Measurements from ENCODE around the gene COL4A1.

Gene COL4A1

DNA sequence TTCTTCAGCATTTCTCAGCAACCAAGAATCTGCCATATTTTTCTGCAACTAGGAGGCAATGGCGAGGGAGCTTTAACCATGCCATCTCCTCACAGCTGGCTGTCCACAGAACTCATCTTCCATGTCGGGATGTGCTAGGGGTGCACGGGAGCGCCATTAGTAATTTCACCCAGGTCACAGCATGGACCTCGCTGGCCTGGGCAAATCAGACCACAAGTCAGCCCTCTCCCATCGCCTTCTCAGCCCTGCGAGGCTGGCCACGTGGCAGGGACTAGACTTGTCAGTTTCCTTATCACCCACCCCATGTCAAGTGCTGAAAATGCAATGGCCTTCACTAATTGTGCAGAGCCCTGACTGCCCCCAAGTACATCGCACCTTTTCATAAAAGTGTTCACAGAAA is 15.7 kb downstream of the COL4A1 start:
- no peak for DNase-seq

DNA sequence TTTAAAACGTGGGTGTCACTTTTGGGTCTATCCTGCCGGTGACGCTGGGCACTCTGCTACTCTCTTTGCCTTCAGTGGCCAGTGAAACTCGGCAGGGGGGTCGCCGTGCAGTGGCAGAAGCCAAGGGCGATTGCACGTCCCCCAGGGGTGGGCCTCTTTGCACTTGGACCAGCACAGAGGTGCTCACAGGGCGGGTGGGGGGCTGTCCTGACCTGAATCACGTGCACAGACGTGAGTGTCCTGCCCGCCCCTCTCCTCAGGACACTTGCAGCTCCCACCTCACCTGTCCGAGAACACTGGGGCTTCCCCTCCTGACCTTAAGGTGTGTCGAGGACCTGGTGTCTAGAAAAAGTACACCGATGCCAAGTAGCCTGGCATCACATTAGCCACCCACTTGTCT is 16.1 kb downstream of the COL4A1 start:
- DNase-seq: no peak

DNA sequence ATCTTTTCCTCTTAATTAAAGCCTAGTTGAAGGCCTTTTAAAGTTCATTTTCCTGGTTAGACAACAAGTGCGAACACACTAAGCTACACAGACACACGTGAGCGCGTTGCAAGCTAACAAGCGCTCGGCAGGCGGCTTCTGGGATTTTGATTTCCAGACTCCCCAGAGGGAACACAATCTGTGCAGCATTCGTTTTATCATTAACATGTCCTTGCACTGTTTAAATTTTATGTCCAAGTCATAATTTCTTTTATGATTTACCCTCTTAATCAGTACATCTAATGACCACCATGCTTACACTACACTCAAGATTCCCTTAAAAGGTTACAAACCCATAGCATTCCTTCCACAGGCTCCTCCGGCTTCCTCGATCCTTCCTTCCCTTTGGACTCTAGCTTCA is 16.8 kb downstream of the COL4A1 start:
- DNase-seq: no peak

DNA sequence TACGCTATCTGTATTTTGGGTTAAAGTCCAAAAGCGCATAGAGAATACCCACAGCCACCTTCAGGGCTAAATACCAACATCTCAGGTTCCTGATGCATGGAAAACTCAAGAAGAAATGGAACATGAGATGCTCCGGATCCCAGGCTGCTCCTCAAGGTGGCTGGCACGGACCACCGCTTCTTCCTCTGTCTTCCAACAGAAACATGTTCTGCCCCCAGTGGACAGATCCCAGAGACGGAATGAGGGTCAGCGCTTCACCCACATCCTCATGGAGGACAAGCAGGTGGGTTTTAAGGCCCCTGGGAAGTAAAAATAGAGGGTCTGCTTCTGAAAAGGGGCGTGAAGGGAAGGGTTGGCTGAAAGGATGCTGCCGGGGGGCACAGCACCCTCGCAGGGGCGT is 17.3 kb downstream of the COL4A1 start:
- no peak for DNase-seq

DNA sequence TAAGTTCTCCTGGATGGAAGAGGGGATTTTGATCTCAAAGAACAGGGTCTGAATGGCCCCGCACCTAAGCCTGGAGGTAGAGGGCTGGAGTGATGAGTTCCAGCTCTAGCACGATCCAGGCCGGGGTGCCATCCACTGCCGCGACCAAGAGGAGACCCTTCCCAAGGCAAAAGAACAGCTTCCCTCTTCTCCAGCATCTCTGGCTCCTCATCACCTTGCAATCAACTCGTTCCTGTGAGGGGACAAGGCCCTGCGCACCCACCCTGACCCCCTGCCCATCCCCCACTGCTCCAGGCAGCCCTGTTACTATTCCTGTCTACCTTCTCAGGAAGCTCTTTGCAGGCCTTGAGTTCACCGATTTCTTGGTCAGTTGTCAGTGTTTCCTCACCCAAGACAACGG is 17.8 kb downstream of the COL4A1 start:
- DNase-seq: no peak

DNA sequence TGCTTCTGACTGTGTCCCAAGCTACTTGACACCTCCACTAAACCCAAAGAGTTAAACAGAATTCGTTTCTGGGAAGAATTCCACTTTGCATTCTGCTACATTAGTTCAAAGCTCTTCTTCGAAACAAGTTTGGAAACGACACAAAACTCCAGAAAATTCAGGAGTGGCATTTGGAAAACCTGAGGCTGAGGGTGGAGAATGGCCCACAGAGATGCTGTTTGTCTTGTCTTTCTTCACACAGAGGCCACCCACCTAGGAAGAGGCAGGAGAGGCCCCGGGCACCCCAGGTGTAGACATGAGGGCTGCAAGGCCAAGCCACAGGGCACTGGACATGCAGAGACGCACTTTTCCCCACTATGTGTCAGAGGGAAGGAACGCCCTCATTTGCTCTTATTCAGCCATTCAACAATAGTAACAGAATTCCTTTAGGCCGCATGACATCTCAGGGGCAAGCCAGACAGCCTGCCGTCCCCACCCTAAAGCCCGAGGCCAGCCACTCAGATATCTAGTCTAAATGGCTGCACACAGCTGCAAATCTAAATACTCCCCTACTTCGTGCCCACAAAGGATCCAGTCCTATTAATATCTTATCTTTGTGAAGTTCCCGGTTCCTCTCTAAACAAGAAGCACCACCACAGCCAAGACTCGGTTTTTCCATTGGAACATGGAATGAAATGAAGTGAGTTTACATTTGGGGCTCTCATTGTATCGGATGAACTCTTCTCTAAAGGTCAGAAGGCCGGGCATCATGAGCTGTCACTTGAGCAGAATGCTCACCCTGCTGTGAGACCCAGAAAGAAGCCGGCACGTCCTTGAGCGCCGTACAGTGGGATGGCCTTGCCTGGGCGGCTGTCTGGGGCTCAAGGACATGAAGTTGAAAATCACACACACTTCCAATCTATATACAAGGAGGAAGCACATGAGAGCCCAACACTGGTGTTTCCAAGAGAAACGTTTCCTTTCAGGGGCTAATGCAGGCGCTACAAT is 19.8 kb downstream of the COL4A1 start:
- DNase-seq: no peak

DNA sequence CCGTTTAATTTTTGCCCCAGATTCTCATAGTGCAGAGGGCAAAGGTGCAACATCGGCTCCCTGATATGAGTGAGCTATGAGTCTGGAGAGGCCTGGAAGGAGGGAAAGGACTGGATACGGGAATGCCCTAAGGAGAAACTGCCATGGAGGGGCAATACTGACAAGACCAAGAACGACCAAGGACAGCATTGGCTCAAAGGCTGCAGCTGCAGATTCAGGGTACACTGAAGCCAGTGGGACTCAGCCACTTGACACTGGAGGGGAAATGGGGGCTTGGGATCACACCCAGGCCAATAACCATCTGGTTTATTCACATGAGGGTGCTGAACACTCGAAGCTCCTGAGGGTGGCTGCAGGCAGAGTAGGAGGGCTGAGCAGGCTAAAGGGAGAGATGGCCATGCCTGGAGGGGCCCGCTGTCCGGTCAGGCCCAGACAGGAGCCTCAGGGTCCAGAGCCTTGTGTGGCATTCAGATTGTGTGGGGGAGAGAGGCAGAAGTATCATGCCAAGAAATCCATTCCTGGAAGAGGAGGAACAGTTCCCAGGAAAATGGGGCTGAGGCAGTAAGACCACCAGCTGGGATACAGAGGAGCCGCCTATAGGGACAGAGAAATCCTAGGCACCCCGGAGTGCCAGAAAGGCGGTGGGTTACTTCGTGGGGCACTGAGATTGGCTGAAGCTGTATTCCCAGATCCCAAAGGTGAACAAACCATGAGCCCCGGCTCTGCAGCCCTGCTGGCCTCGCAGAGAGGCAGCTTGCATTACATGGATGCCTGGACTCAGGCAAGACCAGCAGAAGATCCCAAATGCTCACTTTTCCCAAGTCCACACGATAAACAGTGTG is 20.7 kb downstream of the COL4A1 start:
- no peak for DNase-seq

DNA sequence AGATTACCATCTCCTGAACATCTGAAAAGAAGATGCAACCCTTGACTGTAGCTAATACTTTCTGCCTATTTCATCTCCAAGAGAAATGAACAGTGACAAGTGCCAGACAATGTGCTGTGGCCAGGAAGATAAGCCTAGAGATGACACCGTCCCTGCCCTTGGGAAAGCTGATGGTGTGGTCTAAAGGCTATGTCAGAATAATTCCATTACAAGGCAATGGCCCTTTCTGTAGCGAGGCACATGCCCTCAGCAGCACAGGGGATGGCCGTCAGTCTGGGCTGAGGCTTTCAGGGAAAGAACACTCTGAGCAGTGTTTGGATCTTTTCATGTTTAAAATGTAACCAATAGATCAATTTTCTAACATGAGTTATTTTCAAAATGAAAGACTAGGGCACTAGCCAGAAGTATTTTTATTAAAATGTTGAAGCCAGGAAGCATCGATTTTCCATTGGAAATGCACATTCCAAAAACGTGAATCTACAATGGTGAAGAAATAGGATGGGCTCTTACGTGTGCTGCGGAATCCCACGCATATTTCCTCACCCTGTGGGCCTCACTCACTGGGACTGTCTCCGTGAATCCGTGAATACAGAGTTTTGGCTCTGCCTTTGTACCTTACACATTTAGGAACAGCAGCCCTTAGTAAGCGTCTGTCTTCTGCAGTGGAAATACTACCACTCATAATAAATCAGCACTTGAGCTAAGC is 22.0 kb downstream of the COL4A1 start:
- no peak for DNase-seq

DNA sequence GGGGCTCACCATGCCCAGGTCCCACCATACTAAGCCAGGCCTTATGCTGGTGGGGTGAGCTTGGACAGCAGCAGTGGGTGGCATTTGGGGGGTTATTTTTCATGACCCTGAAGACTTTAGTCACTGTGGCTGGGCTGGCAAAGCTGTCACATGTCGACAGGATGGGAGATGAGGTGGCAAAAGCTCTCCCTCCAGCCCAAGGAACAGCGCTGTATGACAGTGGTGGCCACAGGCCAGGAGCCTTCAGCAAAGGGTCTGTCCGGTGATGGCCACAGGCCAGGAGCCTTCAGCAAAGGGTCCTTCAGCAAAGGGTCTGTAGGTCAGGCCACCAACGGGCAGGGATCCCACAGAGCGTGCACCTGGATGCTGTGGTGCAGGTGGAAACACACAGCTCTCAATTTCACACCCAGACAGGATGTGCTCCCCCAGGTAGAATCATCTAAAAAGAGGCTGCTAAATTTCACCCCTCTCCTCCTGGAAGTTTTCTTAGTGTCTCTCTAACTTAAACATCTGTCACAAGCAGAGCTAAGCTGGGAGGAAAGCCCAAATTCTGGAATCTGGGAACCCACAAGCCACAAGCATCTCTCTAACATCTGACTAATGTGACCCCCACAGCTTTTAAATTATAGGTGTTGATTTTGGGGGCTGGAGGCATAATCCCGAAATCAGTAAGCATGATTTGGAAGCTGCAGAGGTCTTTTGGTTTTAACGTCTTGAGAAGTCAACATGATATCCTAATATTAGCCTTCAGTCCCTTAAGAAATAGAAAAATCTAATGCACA is 23.0 kb downstream of the COL4A1 start:
- no peak for DNase-seq

DNA sequence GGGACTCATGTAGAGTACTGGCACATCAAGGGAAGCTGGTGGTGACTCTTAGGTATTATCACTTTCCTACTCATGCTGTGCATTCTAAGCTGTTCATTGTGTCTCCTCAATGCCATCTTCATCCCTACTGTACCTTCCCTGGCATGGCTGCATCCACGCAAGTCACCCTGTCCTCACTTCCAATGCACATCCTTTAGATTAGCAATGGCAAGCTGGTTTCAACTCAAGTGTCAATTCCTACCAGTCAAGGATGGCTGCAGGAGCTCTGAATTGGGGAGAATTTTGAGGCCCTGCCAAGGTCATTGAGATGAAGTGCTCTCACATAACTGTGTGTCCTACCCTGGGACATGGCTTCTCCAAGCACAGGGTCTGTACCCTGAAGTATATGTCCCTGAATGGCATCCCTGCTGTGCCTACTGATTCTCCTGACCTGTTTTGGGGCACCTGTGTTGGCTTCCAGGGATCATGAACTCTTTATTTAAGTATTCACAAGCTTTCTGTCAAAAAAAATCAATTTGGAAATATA is 24.6 kb downstream of the COL4A1 start:
- DNase-seq: no peak

DNA sequence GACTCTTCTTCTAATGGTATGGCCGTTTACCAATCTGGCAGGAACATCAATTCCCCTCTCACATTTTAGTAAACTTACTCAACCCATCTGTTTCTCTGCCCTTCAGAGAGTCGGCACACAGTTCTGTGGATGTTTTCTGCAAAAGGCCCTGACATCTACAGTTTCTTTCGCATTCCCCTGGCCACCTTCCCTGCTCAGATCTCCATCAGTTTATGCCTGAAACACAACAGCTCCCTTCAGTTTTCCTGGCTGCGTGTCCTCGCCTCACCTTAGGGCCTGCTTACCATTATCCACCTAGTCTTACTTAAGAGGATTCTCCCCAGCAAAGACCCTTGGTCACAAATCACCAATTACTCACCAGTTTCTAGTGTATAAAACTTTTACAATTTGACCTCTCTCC is 25.2 kb downstream of the COL4A1 start:
- DNase-seq: no peak

DNA sequence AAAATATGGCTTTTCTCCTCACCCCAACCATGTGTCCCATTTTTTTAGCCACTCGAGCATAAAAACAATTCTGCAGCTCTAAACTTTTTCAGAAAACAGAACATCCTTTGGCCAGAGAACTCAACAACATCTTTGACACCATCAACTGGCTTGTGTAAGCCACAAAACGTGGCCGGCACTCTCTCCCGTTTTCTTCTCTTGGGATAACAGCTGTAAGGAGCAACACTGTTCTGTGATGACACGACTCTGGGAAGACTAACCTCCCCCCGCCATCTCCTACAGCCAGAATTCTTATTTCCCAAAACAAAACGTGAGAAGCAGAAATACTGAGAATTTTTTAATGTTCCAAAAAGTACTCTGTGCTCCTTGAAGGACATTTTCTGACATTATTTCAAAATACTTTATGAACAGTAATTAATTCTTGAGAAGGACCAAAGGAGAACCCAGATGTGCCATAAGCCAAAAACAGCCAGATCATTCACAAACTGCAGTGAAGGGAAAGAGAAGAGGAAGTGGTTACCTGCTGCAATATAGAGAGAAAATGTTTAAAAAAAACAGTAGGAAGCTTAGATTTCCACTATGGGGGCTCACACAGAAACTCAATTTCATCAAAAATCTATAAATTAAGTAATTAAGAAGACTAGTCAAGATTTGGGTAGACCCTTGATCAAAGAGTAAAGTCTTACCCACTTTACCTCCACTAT is 25.8 kb downstream of the COL4A1 start:
- DNase-seq: no peak

DNA sequence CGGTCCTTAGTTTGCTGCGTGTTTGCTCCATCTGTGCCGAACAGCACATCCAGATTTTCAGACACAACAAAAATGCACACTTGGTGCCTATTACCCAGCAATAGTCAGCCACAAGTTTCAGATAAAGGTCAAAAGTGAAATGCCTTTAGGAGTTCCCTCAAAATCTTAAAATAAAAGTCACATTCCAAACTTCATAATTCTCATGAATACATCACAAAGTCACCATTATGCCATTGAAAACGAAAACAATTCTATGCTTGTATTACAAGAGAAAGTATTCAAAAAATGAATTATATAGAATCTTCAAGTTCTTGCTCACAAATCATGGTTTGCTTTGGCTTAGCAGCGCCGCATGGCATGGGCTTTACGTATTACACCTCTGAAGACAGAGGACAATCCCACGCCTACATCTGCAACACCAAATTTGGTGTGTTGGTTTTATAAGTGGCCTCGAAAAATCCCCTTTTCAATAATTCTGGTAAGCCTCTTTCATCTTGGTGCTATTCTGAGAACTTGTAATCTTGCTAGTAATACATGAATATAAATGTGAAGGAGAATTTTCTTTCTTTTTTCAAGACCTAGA is 26.6 kb downstream of the COL4A1 start:
- DNase-seq: no peak

DNA sequence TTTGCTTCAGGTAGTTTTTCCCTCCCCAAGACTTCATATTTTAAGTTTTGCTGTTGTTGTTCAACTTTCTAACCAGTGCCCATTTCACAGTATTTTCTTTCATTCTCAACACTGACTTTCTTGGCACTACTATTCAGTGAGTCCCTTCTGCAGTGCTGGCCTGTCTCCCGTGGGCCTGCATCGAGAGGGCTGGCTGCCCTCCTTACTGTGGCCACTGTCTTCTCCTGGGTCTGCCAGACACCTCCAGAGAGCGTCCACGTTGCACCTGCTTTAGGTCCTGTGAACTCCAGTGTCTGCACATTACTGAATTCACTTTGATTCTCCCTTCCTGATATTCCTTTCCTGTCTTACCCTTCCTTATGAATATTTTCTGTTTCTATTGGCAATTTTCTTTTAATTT is 27.3 kb downstream of the COL4A1 start:
- DNase-seq: no peak

DNA sequence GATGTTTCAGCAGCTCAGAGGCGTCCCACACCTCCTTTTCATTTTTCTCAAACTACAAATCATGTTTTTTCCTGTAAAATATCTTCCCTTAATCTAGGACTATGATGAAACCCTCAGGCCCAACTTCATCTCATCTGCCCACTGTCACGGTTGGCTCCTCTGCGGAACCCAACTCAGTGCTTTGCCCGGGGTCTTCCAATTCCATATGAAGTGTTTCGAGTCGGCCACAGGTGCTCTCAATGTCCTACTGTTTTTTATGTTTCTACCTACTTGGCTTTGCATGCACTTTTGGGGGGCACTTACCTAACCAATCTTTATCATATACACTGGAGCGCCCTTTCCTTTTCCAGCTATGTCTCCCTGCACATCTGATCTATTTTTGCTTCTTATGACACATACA is 28.1 kb downstream of the COL4A1 start:
- DNase-seq: no peak

DNA sequence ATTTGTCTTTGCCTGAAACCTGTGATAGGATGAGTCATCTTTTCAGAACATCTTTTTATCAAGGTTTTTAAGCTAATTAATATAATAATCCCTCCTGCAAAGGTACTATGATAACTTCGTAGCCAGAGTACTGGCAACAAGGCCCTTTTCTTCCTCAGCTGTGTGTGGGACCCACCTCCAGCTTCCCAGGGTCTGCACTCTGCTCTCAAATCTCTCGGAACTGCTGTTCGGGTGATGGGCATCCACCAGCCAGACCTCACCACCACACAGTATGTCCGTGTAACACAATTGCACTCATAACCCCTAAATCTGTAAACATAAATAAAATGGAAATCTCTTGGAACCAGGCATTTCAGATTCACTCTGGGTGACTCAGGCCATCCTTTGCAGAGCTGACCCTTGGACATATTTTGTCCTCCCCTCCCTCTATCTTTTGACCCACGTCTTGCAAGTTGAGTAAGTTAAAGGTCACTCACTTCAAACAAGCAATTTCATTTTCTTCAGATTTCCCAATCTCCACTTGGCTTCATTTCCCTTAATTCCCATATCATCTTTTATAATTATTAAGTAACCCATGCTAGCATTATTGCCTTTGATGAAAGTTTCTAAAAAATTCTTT is 29.5 kb downstream of the COL4A1 start:
- no peak for DNase-seq

DNA sequence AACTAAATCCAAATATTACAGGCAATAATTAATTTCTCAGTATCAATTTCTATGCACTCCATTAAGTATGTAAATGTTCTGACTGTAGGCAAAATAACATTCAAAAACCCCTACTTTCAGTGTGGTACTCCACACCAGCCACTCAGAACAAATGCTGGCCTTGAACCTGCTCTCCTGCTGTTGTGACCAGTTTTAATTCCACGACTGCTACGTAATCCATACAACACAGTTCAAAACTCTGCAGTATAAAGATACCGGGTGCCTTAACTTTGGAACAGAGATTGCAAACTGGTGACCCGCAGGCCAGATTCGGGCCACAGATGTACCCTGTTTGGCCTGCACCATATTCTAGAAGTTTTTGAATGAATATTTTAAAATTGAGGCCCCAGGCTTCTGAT is 30.4 kb downstream of the COL4A1 start:
- DNase-seq: no peak

DNA sequence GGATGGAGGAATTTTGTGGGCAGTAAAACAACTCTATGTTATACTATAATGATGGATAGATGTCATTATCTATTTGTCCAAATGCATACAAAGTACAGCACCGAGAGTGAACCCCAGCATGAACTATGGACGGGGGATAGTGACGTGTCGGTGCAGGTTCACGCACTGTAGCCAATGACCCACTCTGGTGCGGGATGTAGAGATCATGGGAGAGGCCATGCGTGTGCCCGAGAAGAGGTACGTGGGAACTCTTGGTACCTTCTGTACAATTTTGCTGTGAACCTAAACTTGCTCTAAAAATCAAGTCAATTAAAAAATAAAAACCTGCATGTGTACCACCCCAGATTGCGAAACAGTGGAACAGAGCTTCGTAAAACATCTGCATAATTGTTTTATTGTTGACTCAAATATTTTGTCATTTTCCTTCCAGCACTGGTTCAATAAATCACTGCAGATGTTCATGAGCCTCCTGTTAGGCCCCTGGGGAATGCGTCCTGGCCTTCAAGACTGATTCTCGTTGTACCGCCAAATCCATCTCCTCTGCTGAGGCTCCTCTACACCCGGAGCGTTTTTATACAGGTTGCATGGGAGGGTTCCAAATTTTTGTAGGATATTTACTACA is 30.9 kb downstream of the COL4A1 start:
- no peak for DNase-seq

DNA sequence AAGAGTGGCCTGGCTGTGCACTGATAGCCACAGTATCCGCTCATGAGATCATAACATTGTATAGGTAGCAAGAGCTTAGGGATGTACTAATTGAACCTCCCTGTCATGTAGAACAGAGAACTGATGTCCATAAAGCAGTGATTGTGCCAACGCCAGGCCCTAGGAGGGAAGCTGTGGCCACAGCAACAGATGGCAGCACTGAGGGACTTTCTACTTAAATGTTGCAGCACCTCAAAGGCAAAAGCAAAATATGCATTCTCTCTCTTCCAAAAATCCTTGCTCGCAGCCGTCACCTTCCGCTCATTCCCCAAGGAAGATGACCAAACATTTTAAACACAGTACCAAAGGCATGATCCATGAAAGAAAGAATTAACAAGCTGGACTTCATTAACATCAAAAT is 32.3 kb downstream of the COL4A1 start:
- DNase-seq: no peak

DNA sequence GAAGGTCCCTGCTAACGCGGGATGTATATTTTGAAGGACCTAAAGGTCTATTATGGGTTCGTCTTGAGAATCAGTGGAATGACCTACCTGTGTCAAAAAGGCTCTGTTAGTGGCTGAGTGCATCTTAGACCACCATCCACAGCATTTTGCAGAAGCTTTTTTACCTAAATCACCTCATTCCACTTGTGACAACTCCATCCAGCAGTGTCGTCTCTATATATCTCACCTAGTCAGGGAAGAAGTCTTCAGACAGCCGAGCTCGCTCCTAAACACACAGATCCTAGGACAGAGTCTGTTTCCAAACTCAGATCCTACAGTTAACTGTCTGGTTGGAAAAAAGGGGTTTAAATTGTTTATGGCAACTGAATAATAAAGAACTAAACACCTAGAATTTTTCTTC is 33.7 kb downstream of the COL4A1 start:
- DNase-seq: no peak

Data from kidney glomerular epithelial cell (primary cell).